Measurements from ENCODE around the gene STAC3.

STAC3 gene

GRCh38 chr12:57195186-57195585 lies 55.8 kb downstream of the STAC3 start:
- H3K27me3 ChIP-seq (ENCODE audit: low read length) = no peaks in the 10 kb centered on the region; the same call in 1 of the 2 replicates
- H3K36me3 ChIP-seq (ENCODE audit: low read length) = no peaks in the 10 kb centered on the region
- H3K9me3 ChIP-seq (ENCODE audit: insufficient read depth, low read length) = no peaks in the 10 kb centered on the region
- no peaks in the 10 kb centered on the region for H4K20me1 ChIP-seq (ENCODE audit: low read depth, low read length)
- no peak for TF ChIP-seq CTCF (IDR thresholded peaks at IDR 0.05; ENCODE audit: insufficient read depth, low read length, poor library complexity, severe bottlenecking)
- TF ChIP-seq EZH2phosphoT487 (conservative IDR thresholded peaks at IDR 0.05; ENCODE audit: low read length) = no peak
- no peak overlapping the region for H3K4me3 ChIP-seq (ENCODE audit: insufficient read depth, low read length, poor library complexity, severe bottlenecking)
- H3K4me2 ChIP-seq (ENCODE audit: low read depth, low read length, poor library complexity, severe bottlenecking) = no peak overlapping the region
- H3K79me2 ChIP-seq (ENCODE audit: insufficient read depth, low read length) = no peaks in the 10 kb centered on the region
- no peaks in the 10 kb centered on the region for H3K9me2 ChIP-seq (replicated peaks; ENCODE audit: insufficient read depth, low read length)
- H3K9ac ChIP-seq (ENCODE audit: low read length) = no peak overlapping the region
- no peak overlapping the region for H2AFZ ChIP-seq (ENCODE audit: low read depth, low read length, severe bottlenecking)
- H3K27ac ChIP-seq (ENCODE audit: low read depth, low read length) = no peak overlapping the region
- H3F3A ChIP-seq (ENCODE audit: insufficient read depth) = no peaks in the 10 kb centered on the region

GRCh38 chr12:57194253-57194652 lies 56.7 kb downstream of the STAC3 start:
- no peak overlapping the region for H3K4me2 ChIP-seq (ENCODE audit: low read depth, low read length, poor library complexity, severe bottlenecking)
- no peak overlapping the region for H3K4me3 ChIP-seq (ENCODE audit: insufficient read depth, low read length, poor library complexity, severe bottlenecking)
- H3K36me3 ChIP-seq (ENCODE audit: low read length) = no peaks in the 10 kb centered on the region
- no peaks in the 10 kb centered on the region; the same call in 1 of the 2 replicates for H3K27me3 ChIP-seq (ENCODE audit: low read length)
- no peak overlapping the region for H3K9ac ChIP-seq (ENCODE audit: low read length)
- no peaks in the 10 kb centered on the region for H3K9me2 ChIP-seq (replicated peaks; ENCODE audit: insufficient read depth, low read length)
- no peaks in the 10 kb centered on the region for H3F3A ChIP-seq (ENCODE audit: insufficient read depth)
- H3K79me2 ChIP-seq (ENCODE audit: insufficient read depth, low read length) = no peaks in the 10 kb centered on the region
- H3K27ac ChIP-seq (ENCODE audit: low read depth, low read length) = no peak overlapping the region
- H3K9me3 ChIP-seq (ENCODE audit: insufficient read depth, low read length) = no peaks in the 10 kb centered on the region
- H4K20me1 ChIP-seq (ENCODE audit: low read depth, low read length) = no peaks in the 10 kb centered on the region
- no peak overlapping the region for H2AFZ ChIP-seq (ENCODE audit: low read depth, low read length, severe bottlenecking)
- no peak for TF ChIP-seq EZH2phosphoT487 (conservative IDR thresholded peaks at IDR 0.05; ENCODE audit: low read length)
- TF ChIP-seq CTCF (IDR thresholded peaks at IDR 0.05; ENCODE audit: insufficient read depth, low read length, poor library complexity, severe bottlenecking) = no peak

- no peak overlapping the region for H3K9ac ChIP-seq (ENCODE audit: low read length)
- no peak overlapping the region for H3K4me3 ChIP-seq (ENCODE audit: insufficient read depth, low read length, poor library complexity, severe bottlenecking)
- no peak overlapping the region for H2AFZ ChIP-seq (ENCODE audit: low read depth, low read length, severe bottlenecking)
- H4K20me1 ChIP-seq (ENCODE audit: low read depth, low read length) = no peaks in the 10 kb centered on the region
- no peaks in the 10 kb centered on the region for H3K79me2 ChIP-seq (ENCODE audit: insufficient read depth, low read length)
- no peaks in the 10 kb centered on the region for H3K9me3 ChIP-seq (ENCODE audit: insufficient read depth, low read length)
- no peak overlapping the region for H3K27ac ChIP-seq (ENCODE audit: low read depth, low read length)
- H3K4me2 ChIP-seq (ENCODE audit: low read depth, low read length, poor library complexity, severe bottlenecking) = no peak overlapping the region
- TF ChIP-seq EZH2phosphoT487 (conservative IDR thresholded peaks at IDR 0.05; ENCODE audit: low read length) (no peak), CTCF (IDR thresholded peaks at IDR 0.05; ENCODE audit: insufficient read depth, low read length, poor library complexity, severe bottlenecking) (no peak)
- H3K9me2 ChIP-seq (replicated peaks; ENCODE audit: insufficient read depth, low read length) = no peaks in the 10 kb centered on the region
- H3F3A ChIP-seq (ENCODE audit: insufficient read depth) = no peaks in the 10 kb centered on the region
- no peaks in the 10 kb centered on the region for H3K36me3 ChIP-seq (ENCODE audit: low read length)
- H3K27me3 ChIP-seq (ENCODE audit: low read length) = no peaks in the 10 kb centered on the region; the same call in 1 of the 2 replicates
These were observed 57.2 kb downstream of the STAC3 start for GRCh38 chr12:57193706-57194245.

All from SU-DHL-6 (cell line).